PC-9 (cell line): Measurements from ENCODE around the gene BCL2L1. TPM values are rescaled to one million over a fixed set of nuclear protein-coding genes. Genes with fewer than 3 reads are reported as not detected.

Experiments
- BruUV-seq: library from RNA; stranded (reverse); fragments of 400-500 nt; replicated peaks from 2 replicates; lab custom pipeline; 2021; lab: Mats Ljungman, UMichigan
- CTCF ChIA-PET: fragments of 300-600 bp; sonication (Branson Sonifier 250); formaldehyde crosslinking; loops from one replicate; lab custom pipeline; 2022; ENCODE audit warnings: antibody characterized with exemption; lab: Charles Lee
- POLR2A ChIA-PET: fragments of 300-600 bp; sonication (Branson Sonifier 250); formaldehyde crosslinking; loops from one replicate; lab custom pipeline; 2022; ENCODE audit warnings: antibody characterized with exemption; ENCODE audit not compliant: unreplicated experiment; lab: Charles Lee
- DNase-seq, 2 experiments: peaks; one replicate each; pipeline versions ENCODE4 v3.0.0 to v3.0.0-alpha.2; 2015 to 2022; ENCODE audit warnings: mixed read lengths in 1 of 2
- H2AFZ ChIP-seq: fragments of 200-600 bp; sonication (generic); 2 replicates; pipeline ENCODE4 v1.8.1; 2017; ENCODE audit warnings: antibody characterized with exemption
- H3F3A ChIP-seq: fragments of 200-600 bp; sonication (generic); 2 replicates; pipeline ENCODE4 v1.8.1; 2017; ENCODE audit warnings: antibody characterized with exemption, mild to moderate bottlenecking, low read depth; ENCODE audit not compliant: insufficient read depth
- H3K27ac ChIP-seq: fragments of 200-600 bp; sonication (generic); 2 replicates; pipeline ENCODE4 v1.6.1; 2016; ENCODE audit warnings: mixed run types
- H3K27me3 ChIP-seq: fragments of 200-600 bp; sonication (generic); 2 replicates; pipeline ENCODE4 v1.6.1; 2016; ENCODE audit warnings: low read depth, mixed run types; ENCODE audit not compliant: insufficient read depth
- H3K36me3 ChIP-seq: fragments of 200-600 bp; sonication (generic); 2 replicates; pipeline ENCODE4 v1.6.1; 2016; ENCODE audit warnings: low read depth, mixed run types
- H3K4me1 ChIP-seq: fragments of 200-600 bp; sonication (generic); replicated peaks from 2 replicates; pipeline ENCODE4 v1.6.1; 2016; ENCODE audit warnings: mixed run types; ENCODE audit not compliant: insufficient read depth
- H3K4me2 ChIP-seq: fragments of 200-600 bp; sonication (generic); 2 replicates; pipeline ENCODE4 v1.6.1; 2017; ENCODE audit warnings: mixed run types
- H3K4me3 ChIP-seq: fragments of 200-600 bp; sonication (generic); 2 replicates; pipeline ENCODE4 v1.6.1; 2016; ENCODE audit warnings: mixed run types
- H3K79me2 ChIP-seq: fragments of 200-600 bp; sonication (generic); 2 replicates; pipeline ENCODE4 v1.6.1; 2017; ENCODE audit warnings: low read depth, mixed run types
- H3K9me2 ChIP-seq: fragments of 200-600 bp; sonication (generic); 2 replicates; pipeline ENCODE4 v1.8.1; 2017; ENCODE audit warnings: mild to moderate bottlenecking; ENCODE audit not compliant: insufficient read depth
- H3K9me3 ChIP-seq: fragments of 200-600 bp; sonication (generic); 2 replicates; pipeline ENCODE4 v1.8.1; 2016; ENCODE audit warnings: low read depth; ENCODE audit not compliant: insufficient read depth
- H4K20me1 ChIP-seq: fragments of 200-600 bp; sonication (generic); 2 replicates; pipeline ENCODE4 v1.8.1; 2017; ENCODE audit not compliant: insufficient read depth
- EZH2 ChIP-seq: fragments of 200-600 bp; sonication (generic); IDR thresholded peaks from 2 replicates; pipeline ENCODE4 v1.8.0; 2017; ENCODE audit warnings: antibody characterized with exemption, low read depth
- intact Hi-C: fragments of 100-400 bp; cut with micrococcal nuclease; formaldehyde crosslinking; loops from one replicate; pipeline ENCODE4 v1.10.0; 2022; ENCODE audit not compliant: unreplicated experiment
- total RNA-seq: library from RNA; stranded (reverse); gene quantifications from 2 replicates; pipeline ENCODE4 v1.2.3, GENCODE V29; 2021
- TF ChIP-seq, protein P1 (sequence below): fragments of 200-600 bp; sonication (generic); conservative IDR thresholded peaks from 2 replicates; pipeline ENCODE4 v1.6.1; 2017; ENCODE audit warnings: mixed run types, antibody characterized with exemption, mild to moderate bottlenecking, moderate library complexity

The BCL2L1 gene
- total RNA-seq, 1 experiment from 2014 or later, result 125 TPM

DNA sequence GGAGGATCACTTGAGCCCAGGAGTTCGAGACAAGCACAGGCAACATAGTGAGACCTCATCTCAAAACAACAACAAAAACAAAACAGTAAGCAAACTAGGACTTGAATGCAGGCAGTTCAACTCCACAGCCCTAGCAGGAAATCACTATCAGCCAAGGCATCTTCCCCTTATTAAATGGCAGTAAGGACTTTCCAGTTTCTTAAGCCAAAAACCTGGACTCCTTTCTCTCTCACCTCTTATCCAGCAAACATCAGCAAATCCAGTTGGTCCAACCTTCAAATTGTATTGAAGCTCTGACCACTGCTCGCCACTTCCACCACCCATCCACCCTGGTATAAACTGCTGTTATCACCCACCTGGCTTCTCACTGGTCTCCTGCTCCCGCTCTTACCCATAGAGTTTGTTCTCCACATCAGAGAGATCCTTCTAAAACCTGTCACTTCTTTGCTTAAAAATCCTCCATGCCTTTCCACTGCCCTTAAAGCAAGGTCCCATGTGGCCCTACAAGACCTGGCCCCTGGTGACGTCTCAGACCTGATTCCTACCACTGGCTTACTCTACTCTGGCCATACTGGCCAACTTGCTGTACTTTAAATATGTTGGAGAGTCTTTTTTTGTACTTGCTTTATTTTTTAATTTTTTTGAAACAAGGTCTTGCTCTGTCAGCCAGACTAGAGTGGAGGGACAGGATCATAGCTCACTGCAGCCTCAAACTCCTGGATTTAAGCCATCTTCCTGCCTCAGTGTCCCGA is 27.6 kb downstream of the BCL2L1 start:
- Histone ChIP-seq H3K27me3 (no peaks in the 10 kb centered on the region), H3K9me2 (no peaks in the 10 kb centered on the region), H2AFZ (no peak overlapping the region), H3F3A (peaks cover 72% of the 10 kb centered on the region), H3K79me2 (peaks cover 92% of the 10 kb centered on the region), H3K9me3 (no peaks in the 10 kb centered on the region), H3K4me3 (no peak overlapping the region; the same call in 1 of the 2 replicates), H3K36me3 (peaks cover 53% of the 10 kb centered on the region), H3K27ac (peak overlapping the region; percentile 95), H3K4me2 (peak overlapping the region; percentile 60), H4K20me1 (no peaks in the 10 kb centered on the region), H3K4me1 (peaks cover 81% of the 10 kb centered on the region)
- ChIA-PET POLR2A (interaction anchor here (0.5 to 1.8 kb wide), 6 partner anchors 9 to 122 kb away, joined by 4 to 15 read pairs (median 8); partner anchors contain the start of gene BCL2L1), CTCF (interaction anchor here (0.6 to 2.6 kb wide), 5 partner anchors 14 to 750 kb away, joined by 3 to 14 read pairs (median 11); partner anchors contain the start of gene BCL2L1)
- no TSS peak for BruUV-seq
- no peak for DNase-seq
- TF ChIP-seq, protein P1, sequence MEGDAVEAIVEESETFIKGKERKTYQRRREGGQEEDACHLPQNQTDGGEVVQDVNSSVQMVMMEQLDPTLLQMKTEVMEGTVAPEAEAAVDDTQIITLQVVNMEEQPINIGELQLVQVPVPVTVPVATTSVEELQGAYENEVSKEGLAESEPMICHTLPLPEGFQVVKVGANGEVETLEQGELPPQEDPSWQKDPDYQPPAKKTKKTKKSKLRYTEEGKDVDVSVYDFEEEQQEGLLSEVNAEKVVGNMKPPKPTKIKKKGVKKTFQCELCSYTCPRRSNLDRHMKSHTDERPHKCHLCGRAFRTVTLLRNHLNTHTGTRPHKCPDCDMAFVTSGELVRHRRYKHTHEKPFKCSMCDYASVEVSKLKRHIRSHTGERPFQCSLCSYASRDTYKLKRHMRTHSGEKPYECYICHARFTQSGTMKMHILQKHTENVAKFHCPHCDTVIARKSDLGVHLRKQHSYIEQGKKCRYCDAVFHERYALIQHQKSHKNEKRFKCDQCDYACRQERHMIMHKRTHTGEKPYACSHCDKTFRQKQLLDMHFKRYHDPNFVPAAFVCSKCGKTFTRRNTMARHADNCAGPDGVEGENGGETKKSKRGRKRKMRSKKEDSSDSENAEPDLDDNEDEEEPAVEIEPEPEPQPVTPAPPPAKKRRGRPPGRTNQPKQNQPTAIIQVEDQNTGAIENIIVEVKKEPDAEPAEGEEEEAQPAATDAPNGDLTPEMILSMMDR, result no peak
- TF ChIP-seq EZH2, result no peak
- intact Hi-C loops, result no loop called here

DNA sequence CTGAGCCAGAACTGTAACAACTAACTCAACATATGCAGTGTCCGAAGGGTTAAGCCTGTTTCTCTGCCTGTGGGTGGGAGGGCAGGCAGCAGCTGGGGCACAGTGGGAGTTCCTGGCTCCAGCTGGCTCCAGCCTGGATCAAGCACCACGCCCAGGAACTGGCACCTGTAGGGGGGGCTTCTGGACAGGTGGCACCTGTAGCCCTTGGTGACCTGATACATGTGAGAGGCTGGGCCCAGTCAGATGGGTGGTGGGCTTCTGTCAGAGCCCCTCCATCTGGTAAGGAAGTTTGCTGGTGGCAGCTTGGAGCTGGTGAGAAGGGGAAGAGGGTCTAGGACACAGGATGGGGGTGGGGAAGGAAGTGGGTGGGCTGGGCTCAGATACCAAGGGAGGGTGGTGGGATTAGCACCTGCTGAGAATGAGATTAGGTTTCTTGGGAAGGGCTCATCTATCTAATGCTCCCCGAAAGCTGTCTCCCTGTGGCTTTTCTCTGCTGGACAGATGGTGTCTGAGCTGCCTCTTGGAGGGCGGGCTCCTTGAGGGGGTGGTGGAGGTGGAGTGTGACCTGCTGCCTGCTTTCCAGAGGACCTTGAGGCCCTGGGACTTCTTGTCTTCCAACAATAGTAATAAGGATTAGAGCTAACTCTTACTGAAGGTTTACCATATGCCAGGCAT is 28.5 kb downstream of the BCL2L1 start:
- Histone ChIP-seq H3K27ac (peak overlapping the region; percentile 95), H3F3A (peaks cover 70% of the 10 kb centered on the region), H3K4me1 (peaks cover 72% of the 10 kb centered on the region), H3K27me3 (no peaks in the 10 kb centered on the region), H3K9me3 (no peaks in the 10 kb centered on the region), H3K4me2 (peak overlapping the region; percentile 60), H3K79me2 (peaks cover 92% of the 10 kb centered on the region), H2AFZ (no peak overlapping the region), H4K20me1 (no peaks in the 10 kb centered on the region), H3K36me3 (peaks cover 55% of the 10 kb centered on the region), H3K4me3 (no peak overlapping the region), H3K9me2 (no peaks in the 10 kb centered on the region)
- intact Hi-C loops, result no loop called here
- no peak for TF ChIP-seq EZH2
- CTCF ChIA-PET, result interaction anchor here (2.6 kb wide), 1 partner anchor 29 kb away, joined by 14 read pairs; the partner anchor contains the start of gene BCL2L1
- BruUV-seq, result no TSS peak
- DNase-seq, result no peak
- POLR2A ChIA-PET, result interaction anchor here (0.5 kb wide), 1 partner anchor 121 kb away, joined by 8 read pairs; no protein-coding TSS in a partner anchor

- BruUV-seq, result no TSS peak
- no peak for DNase-seq
- peak overlapping the region; percentile 60 for H3K4me2 ChIP-seq
- no peaks in the 10 kb centered on the region for H3K9me2 ChIP-seq
- H3K4me3 ChIP-seq, result no peak overlapping the region
- ChIA-PET CTCF (interaction anchor here (0.6 kb wide), 1 partner anchor 11 kb away, joined by 3 read pairs; no protein-coding TSS in a partner anchor), POLR2A (interaction anchor here (0.5 kb wide), 1 partner anchor 8 kb away, joined by 8 read pairs; no protein-coding TSS in a partner anchor)
- TF ChIP-seq, protein P1, result no peak
- TF ChIP-seq EZH2, result no peak
- no peaks in the 10 kb centered on the region for H3K27me3 ChIP-seq
- peaks cover 91% of the 10 kb centered on the region for H3K79me2 ChIP-seq
- peaks cover 63% of the 10 kb centered on the region for H3F3A ChIP-seq
- no peak overlapping the region for H2AFZ ChIP-seq
- no peaks in the 10 kb centered on the region for H3K9me3 ChIP-seq
- H3K4me1 ChIP-seq, result peaks cover 65% of the 10 kb centered on the region
- H4K20me1 ChIP-seq, result no peaks in the 10 kb centered on the region
- intact Hi-C loops, result no loop called here
- H3K36me3 ChIP-seq, result peaks cover 54% of the 10 kb centered on the region
- peak overlapping the region; percentile 95 for H3K27ac ChIP-seq
These were observed 29.3 kb downstream of the BCL2L1 start for GRCh38 chr20:31693402-31693801.
